SK-N-SH treated with all-trans-retinoic acid at 6 μM for 48 hours (cell line): ENCODE data around the gene MRPS14.

Source experiments
- ARNTL ChIP-seq: fragments of 450-650 bp; formaldehyde crosslinking; IDR thresholded peaks from 2 replicates; pipeline ENCODE4 v1.5.0; 2020; ENCODE audit warnings: low read depth, mild to moderate bottlenecking, moderate library complexity, borderline replicate concordance
- CSDC2 ChIP-seq: fragments of 250-450 bp; sonication (Bioruptor Pico); IDR thresholded peaks from 2 replicates; pipeline ENCODE4 v1.5.0; 2020; ENCODE audit warnings: mild to moderate bottlenecking, moderate library complexity
- CSRNP3 ChIP-seq: fragments of 250-450 bp; sonication (Bioruptor Pico); IDR thresholded peaks from 2 replicates; pipeline ENCODE4 v1.5.1; 2021; ENCODE audit warnings: mild to moderate bottlenecking, moderate library complexity
- GLIS3 ChIP-seq: fragments of 250-450 bp; sonication (Bioruptor Pico); IDR thresholded peaks from 2 replicates; pipeline ENCODE4 v1.5.0; 2020; ENCODE audit warnings: mild to moderate bottlenecking, moderate library complexity
- OSR1 ChIP-seq: fragments of 250-450 bp; sonication (Bioruptor Pico); IDR thresholded peaks from 2 replicates; pipeline ENCODE4 v1.8.0; 2022; ENCODE audit warnings: moderate library complexity, mild to moderate bottlenecking, inconsistent platforms
- PPARA ChIP-seq: fragments of 250-450 bp; sonication (Bioruptor Pico); IDR thresholded peaks from 2 replicates; pipeline ENCODE4 v1.5.0; 2020; ENCODE audit warnings: mild to moderate bottlenecking, borderline replicate concordance
- RARB ChIP-seq: fragments of 250-450 bp; sonication (Bioruptor Pico); IDR thresholded peaks from 2 replicates; pipeline ENCODE4 v1.8.0; 2021; ENCODE audit warnings: mild to moderate bottlenecking, moderate library complexity
- TOX ChIP-seq: fragments of 250-450 bp; sonication (Bioruptor Pico); IDR thresholded peaks from 2 replicates; pipeline ENCODE4 v1.8.0; 2021; ENCODE audit warnings: mild to moderate bottlenecking, moderate library complexity, borderline replicate concordance
- ZFP3 ChIP-seq: fragments of 250-450 bp; sonication (Bioruptor Pico); IDR thresholded peaks from 2 replicates; pipeline ENCODE4 v1.5.0; 2020; ENCODE audit warnings: mild to moderate bottlenecking, moderate library complexity
- ZFP30 ChIP-seq: fragments of 450-650 bp; formaldehyde crosslinking; IDR thresholded peaks from 2 replicates; pipeline ENCODE4 v1.5.0; 2022; ENCODE audit warnings: mild to moderate bottlenecking, moderate library complexity
- ZNF70 ChIP-seq: fragments of 450-650 bp; formaldehyde crosslinking; IDR thresholded peaks from 2 replicates; pipeline ENCODE4 v1.5.0; 2020; ENCODE audit warnings: mild to moderate bottlenecking, moderate library complexity
- TF ChIP-seq, protein P1 (sequence below): fragments of 250-450 bp; sonication (Bioruptor Pico); IDR thresholded peaks from 2 replicates; pipeline ENCODE4 v1.8.0; 2020; ENCODE audit warnings: mild to moderate bottlenecking, moderate library complexity, borderline replicate concordance
- TF ChIP-seq, protein P2 (sequence below): fragments of 250-450 bp; sonication (Bioruptor Pico); IDR thresholded peaks from 2 replicates; pipeline ENCODE4 v1.5.1; 2020; ENCODE audit warnings: low read depth, mild to moderate bottlenecking, moderate library complexity

DNA sequence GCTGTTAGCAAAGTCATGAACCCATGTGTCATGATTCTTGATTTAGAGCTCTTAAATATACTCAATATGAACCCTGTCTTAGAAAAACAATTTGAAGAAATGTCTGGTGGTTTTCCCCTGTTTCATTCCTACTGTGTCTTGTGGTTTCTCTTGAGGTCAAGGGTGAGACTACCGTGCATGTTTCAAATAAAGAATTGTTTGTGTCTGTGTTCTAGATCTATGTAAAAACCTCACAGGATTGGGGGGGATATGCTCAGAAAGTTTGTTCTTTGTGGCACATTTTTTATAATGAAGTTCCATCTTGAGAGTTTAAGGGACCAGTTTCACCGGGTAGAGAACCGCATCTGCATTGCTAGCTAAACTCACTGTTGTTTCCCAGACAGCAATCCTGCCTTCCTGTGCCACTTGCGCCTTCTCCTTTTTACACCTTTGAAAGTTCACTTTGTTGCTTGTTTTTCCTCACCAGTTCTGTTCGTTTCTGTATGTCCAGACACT, 54.4 kb downstream of the MRPS14 start:
- TF ChIP-seq RARB (no peak), CSRNP3 (CRISPR knock-in tag) (no peak), GLIS3 (CRISPR knock-in tag) (no peak), CSDC2 (no peak), ZNF70 (CRISPR knock-in tag) (no peak), ARNTL (CRISPR knock-in tag) (no peak), TOX (no peak; the same call in 1 of the 2 replicates), ZFP30 (CRISPR knock-in tag) (no peak), OSR1 (no peak), ZFP3 (no peak), PPARA (CRISPR knock-in tag) (no peak)
- TF ChIP-seq, protein P1, sequence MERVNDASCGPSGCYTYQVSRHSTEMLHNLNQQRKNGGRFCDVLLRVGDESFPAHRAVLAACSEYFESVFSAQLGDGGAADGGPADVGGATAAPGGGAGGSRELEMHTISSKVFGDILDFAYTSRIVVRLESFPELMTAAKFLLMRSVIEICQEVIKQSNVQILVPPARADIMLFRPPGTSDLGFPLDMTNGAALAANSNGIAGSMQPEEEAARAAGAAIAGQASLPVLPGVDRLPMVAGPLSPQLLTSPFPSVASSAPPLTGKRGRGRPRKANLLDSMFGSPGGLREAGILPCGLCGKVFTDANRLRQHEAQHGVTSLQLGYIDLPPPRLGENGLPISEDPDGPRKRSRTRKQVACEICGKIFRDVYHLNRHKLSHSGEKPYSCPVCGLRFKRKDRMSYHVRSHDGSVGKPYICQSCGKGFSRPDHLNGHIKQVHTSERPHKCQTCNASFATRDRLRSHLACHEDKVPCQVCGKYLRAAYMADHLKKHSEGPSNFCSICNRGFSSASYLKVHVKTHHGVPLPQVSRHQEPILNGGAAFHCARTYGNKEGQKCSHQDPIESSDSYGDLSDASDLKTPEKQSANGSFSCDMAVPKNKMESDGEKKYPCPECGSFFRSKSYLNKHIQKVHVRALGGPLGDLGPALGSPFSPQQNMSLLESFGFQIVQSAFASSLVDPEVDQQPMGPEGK (CRISPR knock-in tag) = no peak
- TF ChIP-seq, protein P2, sequence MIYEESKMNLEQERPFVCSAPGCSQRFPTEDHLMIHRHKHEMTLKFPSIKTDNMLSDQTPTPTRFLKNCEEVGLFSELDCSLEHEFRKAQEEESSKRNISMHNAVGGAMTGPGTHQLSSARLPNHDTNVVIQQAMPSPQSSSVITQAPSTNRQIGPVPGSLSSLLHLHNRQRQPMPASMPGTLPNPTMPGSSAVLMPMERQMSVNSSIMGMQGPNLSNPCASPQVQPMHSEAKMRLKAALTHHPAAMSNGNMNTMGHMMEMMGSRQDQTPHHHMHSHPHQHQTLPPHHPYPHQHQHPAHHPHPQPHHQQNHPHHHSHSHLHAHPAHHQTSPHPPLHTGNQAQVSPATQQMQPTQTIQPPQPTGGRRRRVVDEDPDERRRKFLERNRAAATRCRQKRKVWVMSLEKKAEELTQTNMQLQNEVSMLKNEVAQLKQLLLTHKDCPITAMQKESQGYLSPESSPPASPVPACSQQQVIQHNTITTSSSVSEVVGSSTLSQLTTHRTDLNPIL (CRISPR knock-in tag) = no peak
